ENCODE results near the gene IRF8.
"Not testable (repeated sequence)": the region's sequence is repeated elsewhere in the genome, so short reads cannot be mapped to it uniquely, and the experiment has no call there.

Gene IRF8

GRCh38 chr16:85940214-85940613, 41.3 kb downstream of the IRF8 start:
- DNase-seq = no peak

GRCh38 chr16:85941863-85942644, 43.1 kb downstream of the IRF8 start:
- no peak for DNase-seq

GRCh38 chr16:85942659-85943058, 43.7 kb downstream of the IRF8 start:
- DNase-seq = not testable (repeated sequence)

- no peak for DNase-seq
These were observed 44.7 kb downstream of the IRF8 start for GRCh38 chr16:85943711-85944110.

GRCh38 chr16:85944572-85945423, 45.8 kb downstream of the IRF8 start:
- no peak for DNase-seq

- DNase-seq = no peak
These were observed 46.4 kb downstream of the IRF8 start for GRCh38 chr16:85945424-85945751.

GRCh38 chr16:85946541-85947124, 47.7 kb downstream of the IRF8 start:
- DNase-seq = no peak

- DNase-seq = peak; percentile 73
These were observed 48.5 kb downstream of the IRF8 start for GRCh38 chr16:85947230-85948137.

- no peak for DNase-seq
These were observed 49.2 kb downstream of the IRF8 start for GRCh38 chr16:85948138-85948509.

- DNase-seq = no peak
These were observed 49.8 kb downstream of the IRF8 start for GRCh38 chr16:85948616-85949265.

- DNase-seq = no peak
These were observed 51.4 kb downstream of the IRF8 start for GRCh38 chr16:85950136-85950918.

- no peak for DNase-seq
These were observed 53.2 kb downstream of the IRF8 start for GRCh38 chr16:85952197-85952596.

GRCh38 chr16:85952811-85953210, 53.8 kb downstream of the IRF8 start:
- DNase-seq = no peak

- DNase-seq = no peak
These were observed 56.1 kb downstream of the IRF8 start for GRCh38 chr16:85954927-85955519.

GRCh38 chr16:85955566-85955965, 56.6 kb downstream of the IRF8 start:
- DNase-seq = peak; percentile 33

- no peak for DNase-seq
These were observed 57.5 kb downstream of the IRF8 start for GRCh38 chr16:85956426-85956825.

GRCh38 chr16:85958731-85959130, 59.8 kb downstream of the IRF8 start:
- DNase-seq = no peak

- no peak for DNase-seq
These were observed 60.7 kb downstream of the IRF8 start for GRCh38 chr16:85959686-85960085.

- no peak for DNase-seq
These were observed 61.6 kb downstream of the IRF8 start for GRCh38 chr16:85960486-85961046.

Measured in activated naive CD4-positive, alpha-beta T cell treated with anti-CD3 and anti-CD28 coated beads, Interleukin-2, amount 50 U/mL, for 16 hours (primary cell).